SJCRH30 (cell line): Measurements from ENCODE around the gene EML6. TPM values are rescaled to one million over a fixed set of nuclear protein-coding genes. Genes with fewer than 3 reads are reported as not detected.

Source experiments
- DNase-seq, 2 experiments: peaks; one replicate each; pipeline ENCODE4 v3.0.0-alpha.2; 2015 to 2020
- H3K27ac ChIP-seq: fragments of 250-450 bp; sonication (Bioruptor Pico); 2 replicates; pipeline ENCODE4 v1.5.1; 2020; ENCODE audit warnings: mild to moderate bottlenecking, moderate library complexity
- H3K27me3 ChIP-seq: fragments of 250-450 bp; sonication (Bioruptor Pico); 2 replicates; pipeline ENCODE4 v1.5.1; 2020; ENCODE audit warnings: mild to moderate bottlenecking, moderate library complexity
- H3K36me3 ChIP-seq: fragments of 250-450 bp; sonication (Bioruptor Pico); 2 replicates; pipeline ENCODE4 v1.5.1; 2020; ENCODE audit warnings: mild to moderate bottlenecking, moderate library complexity
- H3K4me1 ChIP-seq: fragments of 250-450 bp; sonication (Bioruptor Pico); 2 replicates; pipeline ENCODE4 v1.5.1; 2020; ENCODE audit warnings: mild to moderate bottlenecking, moderate library complexity
- H3K4me3 ChIP-seq: fragments of 250-450 bp; sonication (Bioruptor Pico); 2 replicates; pipeline ENCODE4 v1.5.1; 2020; ENCODE audit warnings: mild to moderate bottlenecking, moderate library complexity
- H3K9me3 ChIP-seq: fragments of 250-450 bp; sonication (Bioruptor Pico); replicated peaks from 2 replicates; pipeline ENCODE4 v1.5.1; 2020; ENCODE audit warnings: mild to moderate bottlenecking, moderate library complexity
- total RNA-seq: library from RNA; depleted of rRNA; stranded (reverse); fragments of >200 nt; shearing (Covaris generic); gene quantifications from 2 replicates; pipeline ENCODE4 v1.2.3, GENCODE V29; 2014

The EML6 gene
- total RNA-seq, 1 experiment from 2014 or later: 1.0 TPM

- no peaks in the 10 kb centered on the region for H3K27me3 ChIP-seq
- no peaks in the 10 kb centered on the region; the same call in 1 of the 2 replicates for H3K9me3 ChIP-seq
- H3K4me1 ChIP-seq: no peaks in the 10 kb centered on the region
- no peaks in the 10 kb centered on the region for H3K36me3 ChIP-seq
- no peak for DNase-seq
- no peak overlapping the region for H3K4me3 ChIP-seq
- H3K27ac ChIP-seq: no peak overlapping the region
These were observed 59.9 kb downstream of the EML6 start for GRCh38 chr2:54783349-54783748.

- H3K9me3 ChIP-seq: no peaks in the 10 kb centered on the region; the same call in 1 of the 2 replicates
- no peak for DNase-seq
- H3K27ac ChIP-seq: no peak overlapping the region
- no peaks in the 10 kb centered on the region for H3K4me1 ChIP-seq
- H3K27me3 ChIP-seq: 0 out of 2 replicates have a peak, but pooled peaks cover 3% of the 10 kb centered on the region
- H3K4me3 ChIP-seq: no peak overlapping the region
- H3K36me3 ChIP-seq: no peaks in the 10 kb centered on the region
These were observed 63.8 kb downstream of the EML6 start for GRCh38 chr2:54787270-54787669.

GRCh38 chr2:54787755-54788366 lies 64.4 kb downstream of the EML6 start:
- Histone ChIP-seq H3K27me3 (0 out of 2 replicates have a peak, but pooled peaks cover 3% of the 10 kb centered on the region), H3K4me1 (no peaks in the 10 kb centered on the region), H3K36me3 (no peaks in the 10 kb centered on the region), H3K4me3 (no peak overlapping the region), H3K9me3 (no peaks in the 10 kb centered on the region), H3K27ac (no peak overlapping the region)
- no peak for DNase-seq

GRCh38 chr2:54789878-54790277 lies 66.4 kb downstream of the EML6 start:
- Histone ChIP-seq H3K36me3 (no peaks in the 10 kb centered on the region), H3K27ac (no peak overlapping the region), H3K27me3 (0 out of 2 replicates have a peak, but pooled peaks cover 3% of the 10 kb centered on the region), H3K4me3 (no peak overlapping the region), H3K4me1 (no peaks in the 10 kb centered on the region), H3K9me3 (no peaks in the 10 kb centered on the region)
- DNase-seq: no peak

- no peak overlapping the region for H3K4me3 ChIP-seq
- 0 out of 2 replicates have a peak, but pooled peaks cover 3% of the 10 kb centered on the region for H3K27me3 ChIP-seq
- H3K9me3 ChIP-seq: no peaks in the 10 kb centered on the region
- no peak for DNase-seq
- no peaks in the 10 kb centered on the region for H3K36me3 ChIP-seq
- no peaks in the 10 kb centered on the region for H3K4me1 ChIP-seq
- no peak overlapping the region for H3K27ac ChIP-seq
These were observed 68.4 kb downstream of the EML6 start for GRCh38 chr2:54791831-54792230.

GRCh38 chr2:54797307-54797706 lies 73.8 kb downstream of the EML6 start:
- Histone ChIP-seq H3K4me1 (no peaks in the 10 kb centered on the region), H3K27me3 (0 out of 2 replicates have a peak, but pooled peaks cover 3% of the 10 kb centered on the region), H3K9me3 (no peaks in the 10 kb centered on the region), H3K36me3 (no peaks in the 10 kb centered on the region), H3K4me3 (no peak overlapping the region), H3K27ac (no peak overlapping the region)
- no peak for DNase-seq

- peaks cover 8% of the 10 kb centered on the region for H3K9me3 ChIP-seq
- H3K4me1 ChIP-seq: no peaks in the 10 kb centered on the region
- H3K36me3 ChIP-seq: no peaks in the 10 kb centered on the region
- H3K27ac ChIP-seq: no peak overlapping the region
- DNase-seq: no peak
- 0 out of 2 replicates have a peak, but pooled peaks cover 3% of the 10 kb centered on the region for H3K27me3 ChIP-seq
- no peak overlapping the region for H3K4me3 ChIP-seq
These were observed 77.9 kb downstream of the EML6 start for GRCh38 chr2:54801352-54801751.

- H3K9me3 ChIP-seq: peaks cover 8% of the 10 kb centered on the region
- no peaks in the 10 kb centered on the region for H3K4me1 ChIP-seq
- H3K27me3 ChIP-seq: no peaks in the 10 kb centered on the region
- H3K36me3 ChIP-seq: no peaks in the 10 kb centered on the region
- DNase-seq: no peak
- no peak overlapping the region for H3K4me3 ChIP-seq
- no peak overlapping the region for H3K27ac ChIP-seq
These were observed 80.6 kb downstream of the EML6 start for GRCh38 chr2:54803783-54804751.

GRCh38 chr2:54805255-54805654 lies 81.8 kb downstream of the EML6 start:
- no peak overlapping the region for H3K4me3 ChIP-seq
- peaks cover 8% of the 10 kb centered on the region for H3K9me3 ChIP-seq
- no peak overlapping the region for H3K27ac ChIP-seq
- H3K27me3 ChIP-seq: no peaks in the 10 kb centered on the region
- H3K4me1 ChIP-seq: no peaks in the 10 kb centered on the region
- no peaks in the 10 kb centered on the region for H3K36me3 ChIP-seq
- no peak for DNase-seq

GRCh38 chr2:54806975-54807374 lies 83.5 kb downstream of the EML6 start:
- no peaks in the 10 kb centered on the region for H3K27me3 ChIP-seq
- H3K36me3 ChIP-seq: no peaks in the 10 kb centered on the region
- H3K9me3 ChIP-seq: peaks cover 8% of the 10 kb centered on the region
- no peak for DNase-seq
- H3K4me3 ChIP-seq: no peak overlapping the region
- H3K4me1 ChIP-seq: no peaks in the 10 kb centered on the region
- H3K27ac ChIP-seq: no peak overlapping the region

- no peak overlapping the region for H3K27ac ChIP-seq
- H3K9me3 ChIP-seq: peaks cover 8% of the 10 kb centered on the region
- no peaks in the 10 kb centered on the region for H3K4me1 ChIP-seq
- no peaks in the 10 kb centered on the region for H3K27me3 ChIP-seq
- no peaks in the 10 kb centered on the region for H3K36me3 ChIP-seq
- DNase-seq: no peak
- no peak overlapping the region for H3K4me3 ChIP-seq
These were observed 85.2 kb downstream of the EML6 start for GRCh38 chr2:54808661-54809060.

GRCh38 chr2:54809819-54810218 lies 86.4 kb downstream of the EML6 start:
- peaks cover 8% of the 10 kb centered on the region for H3K9me3 ChIP-seq
- no peaks in the 10 kb centered on the region for H3K4me1 ChIP-seq
- H3K27ac ChIP-seq: no peak overlapping the region
- no peak overlapping the region for H3K4me3 ChIP-seq
- no peaks in the 10 kb centered on the region for H3K27me3 ChIP-seq
- no peak for DNase-seq
- H3K36me3 ChIP-seq: no peaks in the 10 kb centered on the region

- no peak overlapping the region for H3K4me3 ChIP-seq
- peaks cover 6% of the 10 kb centered on the region for H3K9me3 ChIP-seq
- H3K27ac ChIP-seq: no peak overlapping the region
- H3K36me3 ChIP-seq: no peaks in the 10 kb centered on the region
- no peaks in the 10 kb centered on the region for H3K4me1 ChIP-seq
- no peak for DNase-seq
- no peaks in the 10 kb centered on the region for H3K27me3 ChIP-seq
These were observed 86.8 kb downstream of the EML6 start for GRCh38 chr2:54810246-54810645.

- no peaks in the 10 kb centered on the region for H3K27me3 ChIP-seq
- H3K4me3 ChIP-seq: no peak overlapping the region
- no peak overlapping the region for H3K27ac ChIP-seq
- no peaks in the 10 kb centered on the region for H3K36me3 ChIP-seq
- no peaks in the 10 kb centered on the region for H3K9me3 ChIP-seq
- no peak for DNase-seq
- H3K4me1 ChIP-seq: no peaks in the 10 kb centered on the region
These were observed 90.1 kb downstream of the EML6 start for GRCh38 chr2:54813584-54813983.

GRCh38 chr2:54814389-54815147 lies 91.1 kb downstream of the EML6 start:
- H3K36me3 ChIP-seq: no peaks in the 10 kb centered on the region
- no peak for DNase-seq
- H3K27ac ChIP-seq: no peak overlapping the region
- no peaks in the 10 kb centered on the region for H3K9me3 ChIP-seq
- H3K4me1 ChIP-seq: no peaks in the 10 kb centered on the region
- H3K4me3 ChIP-seq: no peak overlapping the region
- H3K27me3 ChIP-seq: no peaks in the 10 kb centered on the region
